ENCODE results near the gene RELN. TPM values are rescaled to one million over a fixed set of nuclear protein-coding genes. Genes with fewer than 3 reads are reported as not detected.

Gene RELN
- total and polyA plus RNA-seq, 10 of the 15 experiments (the other 5 are each of a cell fraction or from before 2014, with no cell fraction given) = 0.11 to 0.21 TPM; not detected in 8

DNA sequence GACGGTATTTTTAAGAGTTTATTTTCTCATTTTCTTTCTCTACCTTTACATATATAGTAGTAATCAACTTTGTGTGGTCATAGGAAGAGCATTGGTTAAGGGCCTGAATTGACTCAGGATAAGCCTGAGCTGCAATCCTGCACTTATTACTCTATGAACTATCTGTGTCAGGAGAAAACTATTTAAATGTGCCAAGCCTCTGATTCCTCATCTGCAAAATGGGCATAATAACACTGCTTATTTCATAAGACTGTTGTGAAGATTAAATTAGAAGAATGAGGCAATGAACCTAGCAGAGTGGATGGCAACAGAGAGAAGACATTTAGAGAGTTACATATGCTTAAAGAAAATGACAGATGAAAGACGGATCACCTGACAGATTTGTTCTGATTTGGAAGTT lies 175.5 kb downstream of the RELN start:
- ATAC-seq (no peak), DNase-seq (ENCODE audit: low read depth, low spot score) (no peak), FAIRE-seq (no peak)
- Histone ChIP-seq H4K20me1 (ENCODE audit: control insufficient read depth, insufficient read depth) (no peaks in the 10 kb centered on the region), H3K4me3 (no peak overlapping the region), H2AFZ (ENCODE audit: control insufficient read depth, low read depth, low read length) (no peak overlapping the region), H3K79me2 (ENCODE audit: control insufficient read depth, insufficient read depth, low read length) (no peaks in the 10 kb centered on the region), H3K4me1 (ENCODE audit: control insufficient read depth, insufficient read depth, low read length) (no peaks in the 10 kb centered on the region), H3K9me3 (replicated peaks; ENCODE audit: control insufficient read depth, insufficient read depth, low read length) (no peaks in the 10 kb centered on the region), H3K27ac (ENCODE audit: control insufficient read depth, insufficient read depth) (no peak overlapping the region), H3K27me3 (replicated peaks in 1 of 2; ENCODE audit: control insufficient read depth in 2 of 2, insufficient read depth in 2 of 2, low read length in 1 of 2) (no peaks in the 10 kb centered on the region), H3K36me3 (ENCODE audit: control insufficient read depth in 2 of 2, insufficient read depth in 2 of 2, low read length in 1 of 2) (no peaks in the 10 kb centered on the region), H3K9ac (ENCODE audit: control insufficient read depth, insufficient read depth, low read length) (no peak overlapping the region), H3K4me2 (ENCODE audit: control insufficient read depth, insufficient read depth) (no peak overlapping the region)
- WGBS (ENCODE audit: insufficient coverage, insufficient replicate concordance, low lambda C conversion rate, missing lambda C conversion rate) = 39% methylated on average over 2 of the region's 2 CpGs
- in situ Hi-C loops (cut with MboI) (no loop called here), intact Hi-C loops (cut with micrococcal nuclease; ENCODE audit: unreplicated experiment) (no loop called here)
- TF ChIP-seq, protein P1, sequence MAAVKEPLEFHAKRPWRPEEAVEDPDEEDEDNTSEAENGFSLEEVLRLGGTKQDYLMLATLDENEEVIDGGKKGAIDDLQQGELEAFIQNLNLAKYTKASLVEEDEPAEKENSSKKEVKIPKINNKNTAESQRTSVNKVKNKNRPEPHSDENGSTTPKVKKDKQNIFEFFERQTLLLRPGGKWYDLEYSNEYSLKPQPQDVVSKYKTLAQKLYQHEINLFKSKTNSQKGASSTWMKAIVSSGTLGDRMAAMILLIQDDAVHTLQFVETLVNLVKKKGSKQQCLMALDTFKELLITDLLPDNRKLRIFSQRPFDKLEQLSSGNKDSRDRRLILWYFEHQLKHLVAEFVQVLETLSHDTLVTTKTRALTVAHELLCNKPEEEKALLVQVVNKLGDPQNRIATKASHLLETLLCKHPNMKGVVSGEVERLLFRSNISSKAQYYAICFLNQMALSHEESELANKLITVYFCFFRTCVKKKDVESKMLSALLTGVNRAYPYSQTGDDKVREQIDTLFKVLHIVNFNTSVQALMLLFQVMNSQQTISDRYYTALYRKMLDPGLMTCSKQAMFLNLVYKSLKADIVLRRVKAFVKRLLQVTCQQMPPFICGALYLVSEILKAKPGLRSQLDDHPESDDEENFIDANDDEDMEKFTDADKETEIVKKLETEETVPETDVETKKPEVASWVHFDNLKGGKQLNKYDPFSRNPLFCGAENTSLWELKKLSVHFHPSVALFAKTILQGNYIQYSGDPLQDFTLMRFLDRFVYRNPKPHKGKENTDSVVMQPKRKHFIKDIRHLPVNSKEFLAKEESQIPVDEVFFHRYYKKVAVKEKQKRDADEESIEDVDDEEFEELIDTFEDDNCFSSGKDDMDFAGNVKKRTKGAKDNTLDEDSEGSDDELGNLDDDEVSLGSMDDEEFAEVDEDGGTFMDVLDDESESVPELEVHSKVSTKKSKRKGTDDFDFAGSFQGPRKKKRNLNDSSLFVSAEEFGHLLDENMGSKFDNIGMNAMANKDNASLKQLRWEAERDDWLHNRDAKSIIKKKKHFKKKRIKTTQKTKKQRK (IDR thresholded peaks at IDR 0.05; ENCODE audit: low read depth, low read length) = no peak
- TF ChIP-seq WRNIP1 (IDR thresholded peaks at IDR 0.05; ENCODE audit: borderline replicate concordance, low read depth, low read length) (no peak), SUZ12 (IDR thresholded peaks at IDR 0.05; ENCODE audit: unreplicated experiment) (no peak), BACH1 (IDR thresholded peaks at IDR 0.05; ENCODE audit: borderline replicate concordance) (no peak), EZH2 (IDR thresholded peaks at IDR 0.05; ENCODE audit: borderline replicate concordance, control insufficient read depth, low read depth, low read length) (no peak)
- ChIA-PET SMC1A (ENCODE audit: uncharacterized antibody, unreplicated experiment) (no interaction called here), CTCF (no interaction called here), POLR2A (no interaction called here), RAD21 (ENCODE audit: unreplicated experiment) (no interaction called here)
- no TSS peak for BruUV-seq (replicated peaks)

All from GM12878 (cell line).